Measurements from ENCODE around the gene FHDC1. TPM values are rescaled to one million over a fixed set of nuclear protein-coding genes. Genes with fewer than 3 reads are reported as not detected.

The FHDC1 gene
- total and polyA plus RNA-seq, 10 of the 15 experiments (the other 5 are each of a cell fraction or from before 2014, with no cell fraction given), result 0.04 to 0.12 (median 0.06) TPM; not detected in 3

- ChIA-PET SMC1A (ENCODE audit: uncharacterized antibody, unreplicated experiment) (no interaction called here), CTCF (no interaction called here), POLR2A (no interaction called here), RAD21 (ENCODE audit: unreplicated experiment) (no interaction called here)
- Histone ChIP-seq H4K20me1 (ENCODE audit: control insufficient read depth, insufficient read depth) (no peaks in the 10 kb centered on the region), H3K4me1 (ENCODE audit: control insufficient read depth, insufficient read depth, low read length) (no peaks in the 10 kb centered on the region), H3K27ac (ENCODE audit: control insufficient read depth, insufficient read depth) (no peak overlapping the region), H2AFZ (ENCODE audit: control insufficient read depth, low read depth, low read length) (no peak overlapping the region), H3K79me2 (ENCODE audit: control insufficient read depth, insufficient read depth, low read length) (no peaks in the 10 kb centered on the region), H3K4me2 (ENCODE audit: control insufficient read depth, insufficient read depth) (no peak overlapping the region), H3K4me3 (no peak overlapping the region), H3K9ac (ENCODE audit: control insufficient read depth, insufficient read depth, low read length) (no peak overlapping the region), H3K9me3 (replicated peaks; ENCODE audit: control insufficient read depth, insufficient read depth, low read length) (no peaks in the 10 kb centered on the region), H3K36me3 (ENCODE audit: control insufficient read depth in 2 of 2, insufficient read depth in 2 of 2, low read length in 1 of 2) (no peaks in the 10 kb centered on the region), H3K27me3 (replicated peaks in 1 of 2; ENCODE audit: control insufficient read depth in 2 of 2, insufficient read depth in 2 of 2, low read length in 1 of 2) (no peaks in the 10 kb centered on the region)
- BruUV-seq (replicated peaks), result no TSS peak
- in situ Hi-C loops (cut with MboI), result no loop called here
- 27% methylated on average over 2 of the region's 2 CpGs for WGBS (ENCODE audit: insufficient coverage, insufficient replicate concordance, low lambda C conversion rate, missing lambda C conversion rate)
- intact Hi-C loops (cut with micrococcal nuclease; ENCODE audit: unreplicated experiment), result no loop called here
- no peak for TF ChIP-seq USF2 (IDR thresholded peaks at IDR 0.05; ENCODE audit: borderline replicate concordance, low read depth, low read length)
- no peak for TF ChIP-seq IRF5 (IDR thresholded peaks at IDR 0.05; ENCODE audit: borderline replicate concordance)
- TF ChIP-seq EP300 (IDR thresholded peaks at IDR 0.05; ENCODE audit: borderline replicate concordance in 1 of 2, control insufficient read depth in 1 of 2, low read depth in 2 of 2, low read length in 2 of 2), result no peak
- TF ChIP-seq TAF1 (IDR thresholded peaks at IDR 0.05; ENCODE audit: borderline replicate concordance, low read depth, low read length), result no peak
- no peak for TF ChIP-seq RBBP5 (conservative IDR thresholded peaks at IDR 0.05)
- no peak for TF ChIP-seq BRCA1 (IDR thresholded peaks at IDR 0.05; ENCODE audit: low read depth, low read length)
- TF ChIP-seq MYC (IDR thresholded peaks at IDR 0.05; ENCODE audit: insufficient read depth, insufficient read length, insufficient replicate concordance, low read length, severe bottlenecking), result no peak
- no peak for TF ChIP-seq MAX (IDR thresholded peaks at IDR 0.05; ENCODE audit: low read depth, low read length)
- no peak for TF ChIP-seq ZNF592 (IDR thresholded peaks at IDR 0.05)
- TF ChIP-seq KLF5 (IDR thresholded peaks at IDR 0.05; ENCODE audit: partially characterized antibody), result no peak
- TF ChIP-seq NFYB (IDR thresholded peaks at IDR 0.05; ENCODE audit: insufficient read depth, low read depth, low read length), result no peak
- TF ChIP-seq MYB (IDR thresholded peaks at IDR 0.05; ENCODE audit: borderline replicate concordance, low read depth, low read length), result no peak
- DNase-seq (ENCODE audit: low read depth, low spot score), result no peak
- FAIRE-seq, result no peak
- no peak for ATAC-seq
Observed at GRCh38 chr4:152959080-152959479, 23.0 kb downstream of the FHDC1 start.
